ENCODE data around the gene NFILZ. TPM values are rescaled to one million over a fixed set of nuclear protein-coding genes. Genes with fewer than 3 reads are reported as not detected.

NFILZ gene
- total RNA-seq, 1 experiment from 2014 or later: not detected

Other genes starting within 250 kb of the NFILZ start
- 3.1 and 8.0 TPM in 2 replicates for gene RAB11B, start 240.3 kb upstream of the NFILZ start, total RNA-seq (2014; rRNA removed; shearing (Covaris generic))
- gene MARCHF2, start 217.3 kb upstream of the NFILZ start, total RNA-seq (2014; rRNA removed; shearing (Covaris generic)): 53.3 and 80.8 TPM in 2 replicates
- 97.9 and 102 TPM in 2 replicates for gene HNRNPM, start 185.7 kb upstream of the NFILZ start, total RNA-seq (2014; rRNA removed; shearing (Covaris generic))
- gene PRAM1, start 128.0 kb upstream of the NFILZ start, total RNA-seq (2014; rRNA removed; shearing (Covaris generic)): not detected in 2 replicates
- 3.4 and 17.7 TPM in 2 replicates for gene ZNF414, start 116.5 kb upstream of the NFILZ start, total RNA-seq (2014; rRNA removed; shearing (Covaris generic))
- gene MYO1F, start 53.2 kb upstream of the NFILZ start, total RNA-seq (2014; rRNA removed; shearing (Covaris generic)): 0.02 TPM in 1 of 2 replicates, not detected in the other
- gene ADAMTS10, start 19.9 kb upstream of the NFILZ start, total RNA-seq (2014; rRNA removed; shearing (Covaris generic)): 7.7 and 8.1 TPM in 2 replicates
- not detected in 2 replicates for gene ACTL9, start 68.2 kb downstream of the NFILZ start, total RNA-seq (2014; rRNA removed; shearing (Covaris generic))
- gene OR2Z1, start 91.0 kb downstream of the NFILZ start, total RNA-seq (2014; rRNA removed; shearing (Covaris generic)): not detected in 2 replicates
- 19.3 and 20.0 TPM in 2 replicates for gene ZNF558, start 201.7 kb downstream of the NFILZ start, total RNA-seq (2014; rRNA removed; shearing (Covaris generic))
- gene MBD3L1, start 201.7 kb downstream of the NFILZ start, total RNA-seq (2014; rRNA removed; shearing (Covaris generic)): not detected in 2 replicates